ENCODE results near the gene PADI3. TPM values are rescaled to one million over a fixed set of nuclear protein-coding genes. Genes with fewer than 3 reads are reported as not detected.
"Not testable (repeated sequence)": the region's sequence is repeated elsewhere in the genome, so short reads cannot be mapped to it uniquely, and the experiment has no call there.

PADI3 gene
- polyA plus RNA-seq, 3 donors: 0.01 TPM; not detected in 2

DNA sequence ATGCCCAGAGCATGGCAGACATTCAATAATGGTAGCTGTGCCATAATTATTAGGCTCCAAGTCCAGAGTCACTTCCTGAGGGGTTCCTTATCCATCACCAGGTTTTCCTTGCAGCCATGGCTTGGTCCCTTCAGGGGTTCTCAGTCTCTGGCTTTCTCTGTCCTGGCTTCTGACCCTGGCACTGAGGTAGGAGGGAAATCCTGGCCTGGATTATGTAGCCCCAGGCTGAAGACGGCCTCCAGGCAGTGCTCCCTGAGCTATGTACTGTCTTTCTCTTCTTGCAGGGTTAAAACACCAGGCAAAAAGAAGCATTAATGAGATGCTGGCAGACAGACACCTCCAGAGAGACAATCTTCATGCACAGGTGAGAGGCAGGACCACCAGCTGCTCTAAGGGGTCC lies 9.5 kb upstream of the PADI3 start:
- H2AFZ ChIP-seq (ENCODE audit: insufficient read depth, low read depth, low read length, poor library complexity, severe bottlenecking): no peak overlapping the region
- no peaks in the 10 kb centered on the region for H3K9me3 ChIP-seq (replicated peaks in 1 of 2; ENCODE audit: control insufficient read depth in 1 of 2, insufficient read depth in 1 of 2, low read length in 2 of 2)
- TF ChIP-seq, protein P1, sequence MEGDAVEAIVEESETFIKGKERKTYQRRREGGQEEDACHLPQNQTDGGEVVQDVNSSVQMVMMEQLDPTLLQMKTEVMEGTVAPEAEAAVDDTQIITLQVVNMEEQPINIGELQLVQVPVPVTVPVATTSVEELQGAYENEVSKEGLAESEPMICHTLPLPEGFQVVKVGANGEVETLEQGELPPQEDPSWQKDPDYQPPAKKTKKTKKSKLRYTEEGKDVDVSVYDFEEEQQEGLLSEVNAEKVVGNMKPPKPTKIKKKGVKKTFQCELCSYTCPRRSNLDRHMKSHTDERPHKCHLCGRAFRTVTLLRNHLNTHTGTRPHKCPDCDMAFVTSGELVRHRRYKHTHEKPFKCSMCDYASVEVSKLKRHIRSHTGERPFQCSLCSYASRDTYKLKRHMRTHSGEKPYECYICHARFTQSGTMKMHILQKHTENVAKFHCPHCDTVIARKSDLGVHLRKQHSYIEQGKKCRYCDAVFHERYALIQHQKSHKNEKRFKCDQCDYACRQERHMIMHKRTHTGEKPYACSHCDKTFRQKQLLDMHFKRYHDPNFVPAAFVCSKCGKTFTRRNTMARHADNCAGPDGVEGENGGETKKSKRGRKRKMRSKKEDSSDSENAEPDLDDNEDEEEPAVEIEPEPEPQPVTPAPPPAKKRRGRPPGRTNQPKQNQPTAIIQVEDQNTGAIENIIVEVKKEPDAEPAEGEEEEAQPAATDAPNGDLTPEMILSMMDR (IDR thresholded peaks at IDR 0.05): no peak
- Mint-ChIP-seq H3K4me1 (peaks cover 12% of the 10 kb centered on the region), H3K36me3 (no peaks in the 10 kb centered on the region), H3K27me3 (ENCODE audit: low read depth in 3 of 3) (peaks cover 2 to 5% (median 5%) of the 10 kb centered on the region in 3 donors), H3K27ac (no peak overlapping the region), H3K4me3 (no peak overlapping the region), H3K9me3 (peaks cover 0 to 3% (median 0%) of the 10 kb centered on the region in 7 donors)
- H3K4me2 ChIP-seq (replicated peaks; ENCODE audit: extremely low read depth, low read length, poor library complexity, severe bottlenecking): no peak overlapping the region
- no peaks in the 10 kb centered on the region for H3K79me2 ChIP-seq (ENCODE audit: insufficient read depth, low read length)
- no peak overlapping the region for H3K9ac ChIP-seq (ENCODE audit: insufficient read depth, low read length, poor library complexity, severe bottlenecking)
- H4K20me1 ChIP-seq (ENCODE audit: insufficient read depth, low read length): no peaks in the 10 kb centered on the region
- no peaks in the 10 kb centered on the region for H3K27me3 ChIP-seq (ENCODE audit: control insufficient read depth in 2 of 2, insufficient read depth in 2 of 2, low read length in 2 of 2)
- intact Hi-C loops (cut with micrococcal nuclease): loop anchor here in 1 of 2 donors (5.0 kb wide), 1 partner anchor 97 kb away; no protein-coding TSS in a partner anchor
- 0% methylated on average over 1 of the region's 1 CpG for WGBS (ENCODE audit: insufficient coverage)
- no peaks in the 10 kb centered on the region for H3K36me3 ChIP-seq (replicated peaks in 1 of 2; ENCODE audit: control insufficient read depth in 1 of 2, insufficient read depth in 2 of 2, low read length in 2 of 2)
- no peak overlapping the region for H3K4me3 ChIP-seq (replicated peaks in 1 of 3; ENCODE audit: low read depth in 2 of 3, low read length in 3 of 3)
- peak; percentile 43 to 66 (median 54) for DNase-seq
- H3K4me1 ChIP-seq (ENCODE audit: control insufficient read depth in 1 of 2, insufficient read depth in 2 of 2, low read length in 2 of 2): peaks cover 8 to 12% of the 10 kb centered on the region in 2 donors
- H3K27ac ChIP-seq (ENCODE audit: low read depth in 1 of 2, low read length in 2 of 2): no peak overlapping the region

DNA sequence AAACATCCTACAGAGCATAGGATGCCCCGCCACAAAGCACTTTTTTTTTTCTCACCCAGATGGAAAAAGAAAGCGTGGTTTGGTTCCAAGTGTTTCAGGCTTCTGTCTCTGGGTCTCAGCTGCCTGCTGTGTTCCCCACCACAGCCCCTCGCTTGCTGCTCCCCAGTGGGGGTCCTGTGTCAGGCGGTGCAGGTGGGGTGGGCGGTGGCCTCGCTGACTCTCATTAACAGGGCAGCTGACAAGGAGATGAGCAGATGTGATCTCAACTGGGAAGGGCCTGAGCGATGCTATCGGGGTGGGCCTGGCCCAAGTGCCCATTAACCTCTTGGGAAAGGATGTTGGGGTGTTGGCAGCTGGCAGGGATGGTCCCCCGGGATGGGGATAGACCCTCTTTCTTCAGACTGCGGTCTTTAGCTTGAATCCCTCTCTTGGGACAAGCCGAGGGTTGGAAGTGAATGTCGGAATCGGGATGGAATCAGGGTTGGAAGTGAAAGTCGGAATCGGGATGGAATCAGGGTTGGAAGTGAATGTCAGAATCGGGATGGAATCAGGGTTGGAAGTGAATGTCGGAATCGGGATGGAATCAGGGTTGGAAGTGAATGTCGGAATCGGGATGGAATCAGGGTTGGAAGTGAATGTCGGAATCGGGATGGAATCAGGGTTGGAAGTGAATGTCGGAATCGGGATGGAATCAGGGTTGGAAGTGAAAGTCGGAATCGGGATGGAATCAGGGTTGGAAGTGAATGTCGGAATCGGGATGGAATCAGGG lies 7.7 kb upstream of the PADI3 start:
- H3K9ac ChIP-seq (ENCODE audit: insufficient read depth, low read length, poor library complexity, severe bottlenecking); H3K27ac ChIP-seq (ENCODE audit: low read depth in 1 of 2, low read length in 2 of 2); H3K4me2 ChIP-seq (replicated peaks; ENCODE audit: extremely low read depth, low read length, poor library complexity, severe bottlenecking); H3K9me3 Mint-ChIP-seq; H3K27me3 Mint-ChIP-seq (ENCODE audit: low read depth in 3 of 3); H4K20me1 ChIP-seq (ENCODE audit: insufficient read depth, low read length); H3K36me3 ChIP-seq (replicated peaks in 1 of 2; ENCODE audit: control insufficient read depth in 1 of 2, insufficient read depth in 2 of 2, low read length in 2 of 2); DNase-seq; H2AFZ ChIP-seq (ENCODE audit: insufficient read depth, low read depth, low read length, poor library complexity, severe bottlenecking); H3K4me3 Mint-ChIP-seq; H3K27me3 ChIP-seq (ENCODE audit: control insufficient read depth in 2 of 2, insufficient read depth in 2 of 2, low read length in 2 of 2); H3K9me3 ChIP-seq (replicated peaks in 1 of 2; ENCODE audit: control insufficient read depth in 1 of 2, insufficient read depth in 1 of 2, low read length in 2 of 2); H3K79me2 ChIP-seq (ENCODE audit: insufficient read depth, low read length); H3K4me3 ChIP-seq (replicated peaks in 1 of 3; ENCODE audit: low read depth in 2 of 3, low read length in 3 of 3); H3K36me3 Mint-ChIP-seq; H3K27ac Mint-ChIP-seq: not testable (repeated sequence)
- 78% methylated on average over 16 of the region's 28 CpGs for WGBS (ENCODE audit: insufficient coverage)
- H3K4me1 Mint-ChIP-seq: peaks cover 11% of the 10 kb centered on the region
- intact Hi-C loops (cut with micrococcal nuclease): loop anchor here in 1 of 2 donors (10.0 kb wide), 1 partner anchor 164 kb away; no protein-coding TSS in a partner anchor
- H3K4me1 ChIP-seq (ENCODE audit: control insufficient read depth in 1 of 2, insufficient read depth in 2 of 2, low read length in 2 of 2): peaks cover 8 to 16% of the 10 kb centered on the region in 2 donors

DNA sequence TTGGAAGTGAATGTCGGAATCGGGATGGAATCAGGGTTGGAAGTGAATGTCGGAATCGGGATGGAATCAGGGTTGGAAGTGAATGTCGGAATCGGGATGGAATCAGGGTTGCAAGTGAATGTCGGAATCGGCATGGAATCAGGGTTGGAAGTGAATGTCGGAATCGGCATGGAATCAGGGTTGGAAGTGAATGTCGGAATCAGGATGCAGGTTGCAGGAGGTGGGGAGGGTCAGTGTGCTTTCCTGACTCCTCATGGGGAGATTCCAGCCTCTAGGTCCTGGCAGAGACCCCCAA lies 7.2 kb upstream of the PADI3 start:
- 72% methylated on average over 5 of the region's 11 CpGs for WGBS (ENCODE audit: insufficient coverage)
- H3K4me1 Mint-ChIP-seq; H3K4me3 ChIP-seq (replicated peaks in 1 of 3; ENCODE audit: low read depth in 2 of 3, low read length in 3 of 3); H3K36me3 Mint-ChIP-seq; H3K27me3 ChIP-seq (ENCODE audit: control insufficient read depth in 2 of 2, insufficient read depth in 2 of 2, low read length in 2 of 2); H3K9me3 Mint-ChIP-seq; H3K4me2 ChIP-seq (replicated peaks; ENCODE audit: extremely low read depth, low read length, poor library complexity, severe bottlenecking); H3K9ac ChIP-seq (ENCODE audit: insufficient read depth, low read length, poor library complexity, severe bottlenecking); H3K27ac ChIP-seq (ENCODE audit: low read depth in 1 of 2, low read length in 2 of 2); H3K9me3 ChIP-seq (replicated peaks in 1 of 2; ENCODE audit: control insufficient read depth in 1 of 2, insufficient read depth in 1 of 2, low read length in 2 of 2); H3K36me3 ChIP-seq (replicated peaks in 1 of 2; ENCODE audit: control insufficient read depth in 1 of 2, insufficient read depth in 2 of 2, low read length in 2 of 2); DNase-seq; H3K27ac Mint-ChIP-seq; H3K4me3 Mint-ChIP-seq; H3K79me2 ChIP-seq (ENCODE audit: insufficient read depth, low read length); H3K27me3 Mint-ChIP-seq (ENCODE audit: low read depth in 3 of 3); H4K20me1 ChIP-seq (ENCODE audit: insufficient read depth, low read length); H2AFZ ChIP-seq (ENCODE audit: insufficient read depth, low read depth, low read length, poor library complexity, severe bottlenecking): not testable (repeated sequence)
- intact Hi-C loops (cut with micrococcal nuclease): loop anchor here in 1 of 2 donors (10.0 kb wide), 1 partner anchor 163 kb away; no protein-coding TSS in a partner anchor
- H3K4me1 ChIP-seq (ENCODE audit: control insufficient read depth in 1 of 2, insufficient read depth in 2 of 2, low read length in 2 of 2): peaks cover 6 to 17% of the 10 kb centered on the region in 2 donors

Data from CD14-positive monocyte (primary cell).